ENCODE measurements around the gene MATN1.

- TF ChIP-seq CTCF (conservative IDR thresholded peaks at IDR 0.05; ENCODE audit: low read length): no peak
- TF ChIP-seq EZH2phosphoT487 (IDR thresholded peaks at IDR 0.05; ENCODE audit: borderline replicate concordance): no peak
These were observed 47.6 kb upstream of the MATN1 start for GRCh38 chr1:30771005-30771404.

Data from Loucy (cell line).